NCI-H2081 (cell line): ENCODE data around the gene RHOC.
"Not testable (repeated sequence)": the region's sequence is repeated elsewhere in the genome, so short reads cannot be mapped to it uniquely, and the experiment has no call there.

Experiments
- DNase-seq, 2 experiments: peaks; one replicate each; lab custom pipeline; 2025; lab: John Stamatoyannopoulos, UW

The RHOC gene

DNA sequence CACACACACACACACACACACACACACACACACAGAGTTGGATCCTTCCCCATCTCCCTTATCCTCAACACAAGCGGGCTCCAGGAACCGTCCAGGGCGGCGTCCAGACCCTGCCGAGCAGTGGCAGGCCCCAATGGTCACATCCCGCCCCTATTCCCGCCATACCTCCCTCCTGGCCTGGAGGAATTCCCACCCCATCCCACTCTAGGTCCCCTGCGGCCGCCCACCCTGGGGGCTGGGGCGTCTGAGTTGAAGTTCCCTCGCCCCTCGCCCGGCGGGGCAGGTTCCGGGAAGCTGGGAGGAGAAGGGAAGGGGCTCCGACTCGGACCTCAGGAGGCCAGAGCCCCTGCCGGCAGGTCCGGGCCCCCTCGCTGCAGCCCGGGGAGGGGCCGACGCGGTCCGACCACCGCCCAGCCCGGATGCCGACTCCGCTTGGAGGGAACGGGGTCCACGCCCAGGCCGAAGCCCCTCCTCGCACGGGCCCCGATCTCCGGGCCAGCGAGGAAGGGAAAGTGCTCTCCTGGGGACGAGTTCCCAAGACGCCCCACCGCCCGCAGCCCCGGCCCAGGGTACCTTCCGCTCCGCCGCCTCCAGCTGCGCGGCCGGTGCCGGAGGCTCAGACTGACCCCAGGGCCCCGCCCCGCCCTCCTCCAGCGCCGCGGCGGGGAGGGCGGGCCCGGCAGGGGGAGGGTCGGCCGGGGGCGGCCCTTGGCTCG is at the start of gene RHOC:
Gene RHOC (minus strand): TSS at position 623 of the 716 bp plus-strand sequence. CDS start 3,328 bp downstream, outside the sequence.
- DNase-seq, result peak; percentile 17 to 27

DNA sequence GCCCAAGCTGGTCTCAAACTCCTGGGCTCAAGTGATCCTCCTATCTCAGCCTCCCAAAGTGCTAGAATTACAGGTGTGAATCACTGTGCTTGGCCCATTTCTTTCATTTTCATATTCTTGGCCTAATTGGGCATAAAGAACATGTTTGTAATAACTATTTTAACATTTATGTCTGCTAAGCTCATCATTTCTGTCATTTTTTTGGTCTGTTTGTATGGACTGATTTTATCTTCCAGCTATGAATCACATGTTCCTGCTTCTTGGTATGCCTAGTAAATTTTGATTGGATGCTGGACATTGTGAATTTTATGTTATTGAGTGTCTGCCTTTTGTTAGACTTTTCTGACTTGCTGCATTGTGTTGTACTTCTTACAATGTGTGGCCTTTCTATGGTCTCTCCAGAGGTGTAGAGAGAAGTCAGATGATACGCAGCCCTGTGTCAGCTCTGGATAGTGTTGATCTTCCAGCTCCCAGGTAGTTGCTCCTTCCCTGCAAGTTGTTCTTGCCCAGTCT is 47.2 kb upstream of the RHOC start:
- no peak for DNase-seq

DNA sequence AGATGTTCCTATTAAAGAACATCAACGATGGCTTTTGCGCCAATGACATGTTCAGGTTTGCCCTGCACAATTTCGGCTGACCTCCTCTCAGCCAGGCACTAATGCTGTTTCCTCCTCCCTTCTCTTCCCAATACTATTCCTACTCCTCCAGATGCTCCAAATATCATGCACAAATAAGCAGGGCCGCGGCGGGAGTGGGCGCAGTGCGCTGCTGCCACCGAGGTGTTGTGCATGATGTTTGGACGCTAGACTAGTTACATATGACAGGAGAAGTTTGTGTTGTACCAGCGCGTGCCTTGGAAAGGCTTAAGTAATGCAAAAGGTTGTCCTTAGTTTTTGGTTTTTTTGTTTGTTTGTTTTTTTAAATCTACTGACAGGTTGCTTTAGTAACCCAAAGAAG is 41.5 kb upstream of the RHOC start:
- DNase-seq, result no peak

DNA sequence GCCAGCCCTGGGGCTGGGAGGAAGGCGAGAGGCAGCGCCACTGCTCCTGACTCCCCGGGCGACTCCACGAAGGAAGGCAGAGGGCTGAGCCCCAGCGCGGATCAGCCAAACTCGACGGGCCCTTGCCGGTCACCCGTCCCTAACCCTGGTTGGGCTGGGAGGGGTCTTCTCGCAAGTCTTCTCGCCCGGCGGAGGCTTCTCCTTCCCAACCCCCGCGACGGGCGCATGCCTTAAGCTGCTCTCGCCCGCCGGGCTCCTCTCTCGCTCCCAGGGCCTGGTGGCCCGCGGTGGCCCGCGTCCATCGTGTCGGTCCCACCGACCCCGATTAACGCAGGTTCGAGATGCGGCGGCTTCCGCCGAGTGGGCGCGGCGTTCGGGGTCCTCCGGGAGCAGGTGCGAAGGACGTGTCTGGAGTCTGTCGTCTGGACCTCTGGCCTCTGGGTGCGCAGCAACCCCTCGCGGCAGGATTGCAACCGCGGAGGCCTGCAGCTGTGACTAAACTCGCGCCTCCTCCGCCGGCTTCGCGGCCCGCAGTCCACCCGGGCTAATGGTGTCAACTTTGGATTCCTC is 37.2 kb upstream of the RHOC start:
- DNase-seq, result no peak

DNA sequence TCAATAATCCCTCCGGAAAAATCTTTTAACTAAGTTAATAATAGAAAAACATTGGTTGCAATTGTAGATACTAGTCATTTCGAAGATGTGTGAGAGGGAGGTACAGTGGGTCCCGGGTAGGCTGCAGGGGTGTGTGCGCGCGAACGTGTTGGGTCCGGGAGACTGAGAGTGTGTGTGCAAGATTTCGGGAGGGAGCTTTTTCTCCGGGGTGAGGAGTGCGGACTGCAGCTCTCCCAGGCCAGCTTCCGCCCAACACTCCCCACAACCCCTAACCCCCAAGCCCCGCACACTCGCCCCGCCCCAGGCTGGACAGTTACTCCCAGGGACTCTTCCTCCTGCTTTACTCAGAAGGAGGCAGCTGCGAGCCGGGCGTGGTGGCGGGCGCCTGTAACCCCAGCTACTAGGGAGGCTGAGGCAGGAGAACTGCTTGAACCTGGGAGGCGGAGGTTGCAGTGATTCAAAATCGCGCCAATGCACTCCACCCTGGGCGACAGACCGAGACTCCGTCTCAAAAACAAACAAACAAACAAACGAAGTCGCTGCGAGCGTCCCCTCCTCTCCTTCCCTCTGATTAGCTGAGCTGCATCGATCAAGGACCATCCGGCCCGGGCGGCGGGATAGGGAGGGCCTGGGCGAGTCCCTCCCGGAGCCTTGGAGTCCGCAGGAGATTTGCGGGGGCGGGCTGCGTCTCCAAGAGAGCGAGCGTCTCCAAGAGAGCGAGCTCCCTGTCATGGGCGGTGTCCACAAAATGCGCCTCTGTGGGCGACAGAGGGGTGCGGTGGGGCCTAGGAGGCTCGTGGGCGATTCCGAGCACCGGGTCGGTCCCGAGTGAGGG is 36.5 kb upstream of the RHOC start:
- no peak for DNase-seq

DNA sequence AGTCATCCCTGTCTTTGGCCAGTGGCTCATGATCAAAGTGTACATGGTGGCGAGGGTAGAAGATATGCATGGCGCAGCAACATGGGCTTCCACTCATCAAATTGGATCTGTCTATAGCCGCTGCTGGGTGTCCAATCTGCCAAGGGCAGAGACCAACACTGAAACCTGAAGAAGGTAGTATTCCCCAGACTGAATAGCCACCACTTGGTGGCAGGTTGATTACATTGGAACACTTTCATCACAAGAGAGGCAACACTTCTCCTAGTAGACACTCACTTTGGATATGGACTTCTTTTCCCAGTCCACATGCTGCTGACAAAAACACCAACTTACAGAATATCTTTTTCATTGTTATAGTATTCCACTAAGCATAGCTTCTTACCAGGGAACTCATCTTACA is 30.6 kb upstream of the RHOC start:
- no peak for DNase-seq

DNA sequence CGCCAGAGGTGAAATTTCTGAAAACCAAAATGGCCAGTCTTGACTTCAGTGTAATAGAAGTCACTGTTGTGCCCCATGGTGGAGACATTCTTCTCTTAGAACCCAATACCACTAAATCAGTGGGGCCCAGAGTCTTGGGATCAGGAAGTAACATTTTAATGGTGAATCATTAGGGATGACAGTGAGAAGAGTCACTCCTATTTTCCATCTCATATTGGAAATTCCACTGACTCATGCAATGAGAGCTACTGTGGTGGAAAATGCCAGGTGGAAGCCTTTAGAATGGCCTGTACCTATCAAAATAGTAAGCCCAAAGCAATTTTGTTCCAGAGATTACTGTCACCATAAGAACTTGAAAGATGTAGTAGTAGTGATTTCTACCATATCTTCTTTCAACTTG is 28.8 kb upstream of the RHOC start:
- no peak for DNase-seq

DNA sequence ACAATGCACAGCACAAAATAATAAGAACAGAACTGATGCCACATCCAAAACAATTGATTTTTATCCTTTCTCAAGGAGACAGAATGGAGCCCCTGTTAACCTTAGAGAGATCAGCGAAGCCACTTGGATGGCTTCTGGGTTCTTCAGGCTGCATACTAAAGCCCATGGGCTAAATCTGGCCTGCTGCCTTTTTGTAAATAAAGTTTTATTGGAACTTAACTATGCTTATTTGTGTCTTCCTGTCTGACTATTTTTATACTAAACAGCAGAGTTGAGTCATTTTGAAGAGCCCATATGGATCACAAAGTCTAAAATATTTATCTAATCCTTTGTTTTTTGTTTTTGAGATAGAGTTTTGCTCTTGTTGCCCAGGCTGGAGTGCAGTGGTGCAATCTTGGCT is 24.5 kb upstream of the RHOC start:
- no peak for DNase-seq

DNA sequence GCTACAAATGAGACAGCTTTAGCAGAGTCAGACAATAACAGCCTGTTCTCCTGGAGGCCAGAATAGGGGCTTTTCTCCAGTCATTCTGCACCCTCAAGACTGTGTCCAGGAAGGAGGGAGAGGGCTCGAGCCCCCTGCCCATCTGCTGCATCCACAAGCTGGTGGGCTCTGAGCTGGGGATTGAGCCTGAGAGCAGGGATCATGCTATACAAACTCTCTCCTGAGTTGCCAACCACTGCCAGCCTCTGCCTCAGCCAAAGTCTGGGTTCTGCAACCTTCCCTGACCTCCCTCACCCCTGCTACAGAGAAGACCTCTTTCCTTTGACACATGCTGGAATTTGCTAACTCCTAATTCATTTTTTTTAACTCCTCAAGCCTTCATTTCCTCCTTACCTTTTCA is 23.0 kb upstream of the RHOC start:
- no peak for DNase-seq

DNA sequence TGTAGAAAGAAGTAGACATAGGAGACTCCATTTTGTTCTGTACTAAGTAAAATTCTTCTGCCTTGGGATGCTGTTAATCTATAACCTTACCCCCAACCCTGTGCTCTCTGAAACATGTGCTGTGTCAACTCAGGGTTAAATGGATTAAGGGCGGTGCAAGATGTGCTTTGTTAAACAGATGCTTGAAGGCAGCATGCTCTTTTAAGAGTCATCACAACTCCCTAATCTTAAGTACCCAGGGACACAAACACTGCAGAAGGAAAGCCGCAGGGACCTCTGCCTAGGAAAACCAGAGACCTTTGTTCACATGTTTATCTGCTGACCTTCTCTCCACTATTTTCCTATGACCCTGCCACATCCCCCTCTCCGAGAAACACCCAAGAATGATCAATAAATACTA is 22.1 kb upstream of the RHOC start:
- DNase-seq, result not testable (repeated sequence)

DNA sequence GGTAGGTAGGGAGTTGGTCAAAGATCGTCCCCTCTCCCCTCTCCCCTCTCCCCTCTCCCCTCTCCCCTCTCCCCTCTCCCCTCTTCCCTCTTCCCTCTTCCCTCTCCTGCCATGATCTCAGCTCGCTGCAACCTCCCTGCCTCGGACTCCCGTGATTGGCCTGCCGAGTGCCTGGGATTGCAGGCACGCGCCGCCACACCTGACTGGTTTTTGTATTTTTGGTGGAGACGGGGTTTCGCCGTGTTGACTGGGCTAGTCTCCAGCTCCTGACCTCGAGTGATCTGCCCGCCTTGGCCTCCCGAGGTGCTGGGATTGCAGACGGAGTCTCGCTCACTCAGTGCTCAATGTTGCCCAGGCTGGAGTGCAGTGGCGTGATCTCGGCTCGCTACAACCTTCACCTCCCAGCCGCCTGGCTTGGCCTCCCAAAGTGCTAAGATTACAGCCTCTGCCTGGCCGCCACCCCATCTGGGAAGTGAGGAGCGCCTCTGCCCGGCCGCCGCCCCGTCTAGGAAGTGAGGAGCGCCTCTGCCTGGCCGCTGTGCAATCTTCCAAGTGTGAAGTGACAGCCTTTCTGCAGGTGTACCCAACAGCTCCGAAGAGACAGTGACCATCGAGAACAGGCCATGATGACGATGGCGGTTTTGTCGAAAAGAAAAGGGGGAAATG is 21.5 kb upstream of the RHOC start:
- not testable (repeated sequence) for DNase-seq

DNA sequence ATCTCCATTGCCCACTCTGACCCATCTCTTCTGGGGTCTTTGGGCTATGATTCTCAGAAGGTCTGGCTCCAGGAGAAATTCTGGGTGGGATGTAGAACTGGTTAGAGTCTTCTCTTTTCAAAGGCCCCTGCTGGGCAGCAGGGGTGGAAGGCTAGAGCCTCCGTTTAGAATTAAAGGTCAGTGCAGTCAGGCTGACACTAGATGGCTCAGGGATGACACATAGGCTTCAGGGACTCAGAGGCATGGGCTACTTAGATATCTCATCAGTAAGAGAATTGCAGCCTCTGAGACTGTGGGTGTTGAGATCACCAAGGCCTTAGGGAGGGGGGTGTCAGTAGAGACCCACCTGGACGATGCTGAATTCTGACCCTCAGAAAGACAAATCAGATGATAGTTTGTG is 20.8 kb upstream of the RHOC start:
- no peak for DNase-seq

DNA sequence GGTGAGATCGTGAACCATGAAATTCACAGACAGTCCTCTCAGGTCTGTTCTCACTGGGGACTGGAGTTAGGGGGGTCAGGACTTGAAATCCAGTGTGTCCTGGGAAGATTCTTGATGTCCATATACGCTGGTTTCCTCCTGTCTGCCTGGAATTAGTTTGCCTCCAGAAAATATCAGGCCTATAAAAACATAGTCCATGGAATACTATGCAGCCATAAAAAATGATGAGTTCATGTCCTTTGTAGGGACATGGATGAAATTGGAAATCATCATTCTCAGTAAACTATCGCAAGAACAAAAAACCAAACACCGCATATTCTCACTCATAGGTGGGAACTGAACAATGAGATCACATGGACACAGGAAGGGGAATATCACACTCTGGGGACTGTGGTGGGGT is 17.3 kb upstream of the RHOC start:
- not testable (repeated sequence) for DNase-seq

DNA sequence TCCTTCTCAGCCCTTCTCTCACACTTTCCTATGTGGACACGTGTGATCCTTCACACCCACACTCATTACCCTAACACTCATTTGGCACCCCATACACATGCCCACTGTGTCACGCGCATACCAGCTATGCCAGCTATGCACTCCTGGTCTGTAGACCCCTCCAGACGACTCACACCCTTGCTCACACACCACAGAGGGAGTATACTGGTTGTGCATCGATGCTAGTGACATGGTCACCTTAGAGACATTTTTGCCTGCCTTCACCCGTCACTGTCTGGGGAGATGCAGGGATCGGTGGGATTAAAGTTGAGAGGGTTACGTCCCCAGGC is 16.5 kb upstream of the RHOC start:
- DNase-seq, result no peak

DNA sequence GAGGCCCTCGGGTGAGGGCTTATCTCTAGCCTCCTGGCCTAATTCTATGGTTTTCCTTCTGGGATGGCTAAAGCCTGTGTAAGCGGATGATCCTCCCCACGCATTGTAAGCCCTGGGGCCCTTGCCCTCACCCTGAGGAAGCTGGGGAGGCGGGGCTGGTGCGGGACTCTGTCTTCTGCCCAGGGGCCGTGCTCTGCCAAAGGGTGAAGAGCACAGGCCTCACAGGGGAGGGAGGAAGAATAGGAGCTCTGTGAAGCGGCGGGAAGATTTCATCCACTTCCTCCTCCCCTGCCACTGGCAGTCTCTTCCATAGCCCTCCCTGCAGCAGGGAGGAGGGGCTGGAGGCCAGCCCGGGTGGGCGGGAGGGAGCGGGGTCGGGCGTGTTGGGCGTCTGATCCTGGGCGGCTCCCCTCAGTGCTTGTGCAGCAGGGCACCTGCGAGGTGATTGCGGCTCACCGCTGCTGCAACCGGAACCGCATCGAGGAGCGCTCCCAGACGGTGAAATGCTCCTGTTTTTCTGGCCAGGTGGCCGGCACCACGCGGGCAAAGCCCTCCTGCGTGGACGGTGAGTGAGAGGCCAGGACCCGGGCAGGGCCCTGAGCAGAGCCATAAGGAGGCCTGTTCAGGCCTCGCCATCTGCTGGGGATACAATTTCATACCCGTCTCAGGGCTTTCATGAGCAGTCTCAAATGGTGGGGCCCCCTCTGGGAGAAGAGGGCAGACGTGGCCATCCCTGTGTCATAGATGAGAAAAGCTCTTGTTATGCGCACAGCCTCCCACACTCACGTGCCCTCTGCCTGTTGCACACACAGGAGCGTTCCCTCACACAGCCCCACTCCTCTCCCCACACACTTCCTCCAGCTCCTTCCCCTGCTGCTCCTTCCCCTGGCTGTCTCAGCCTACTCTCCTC is 15.9 kb upstream of the RHOC start:
- no peak for DNase-seq

DNA sequence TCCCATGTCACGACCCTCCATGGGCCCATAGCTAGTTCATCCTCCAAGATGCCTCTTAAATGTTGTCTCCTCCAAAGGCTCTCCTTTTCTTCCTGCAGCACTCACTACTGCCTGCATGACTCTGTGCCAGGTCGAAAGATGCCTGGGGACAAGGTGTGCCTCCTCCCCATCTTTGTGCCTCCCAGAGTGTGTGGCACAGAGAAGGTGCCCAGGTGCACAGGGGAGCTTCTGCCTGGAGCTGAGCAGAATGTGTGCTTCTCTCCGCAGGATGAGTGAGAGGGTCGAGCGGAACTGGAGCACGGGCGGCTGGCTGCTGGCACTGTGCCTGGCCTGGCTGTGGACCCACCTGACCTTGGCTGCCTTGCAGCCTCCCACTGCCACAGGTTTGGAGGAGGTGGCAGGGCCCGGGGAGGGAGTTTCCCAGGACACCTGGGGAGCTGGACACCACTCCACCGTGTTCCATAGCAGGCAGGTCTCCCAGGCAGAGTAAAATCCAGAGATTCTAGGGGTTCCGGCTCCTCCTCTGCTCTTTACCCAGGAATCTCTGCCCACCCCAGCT is 15.1 kb upstream of the RHOC start:
- no peak for DNase-seq

DNA sequence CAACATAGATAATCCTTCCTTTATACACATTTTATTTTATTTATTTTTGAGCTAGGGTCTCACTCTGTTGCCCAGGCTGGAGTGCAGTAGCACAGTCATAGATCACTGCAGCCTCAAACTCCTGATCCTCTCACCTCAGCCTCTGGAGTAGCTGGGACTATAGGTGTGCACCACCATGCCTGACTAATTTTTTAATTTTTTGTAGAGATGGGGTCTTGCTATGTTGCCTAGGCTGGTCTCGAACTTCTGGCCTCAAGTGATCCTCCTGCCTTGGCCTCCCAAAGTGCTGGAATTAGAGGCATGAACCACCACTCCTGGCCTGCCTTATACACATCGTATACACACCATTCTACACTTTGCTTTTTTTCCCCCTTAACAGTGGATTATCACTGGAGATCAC is 14.4 kb upstream of the RHOC start:
- not testable (repeated sequence) for DNase-seq

DNA sequence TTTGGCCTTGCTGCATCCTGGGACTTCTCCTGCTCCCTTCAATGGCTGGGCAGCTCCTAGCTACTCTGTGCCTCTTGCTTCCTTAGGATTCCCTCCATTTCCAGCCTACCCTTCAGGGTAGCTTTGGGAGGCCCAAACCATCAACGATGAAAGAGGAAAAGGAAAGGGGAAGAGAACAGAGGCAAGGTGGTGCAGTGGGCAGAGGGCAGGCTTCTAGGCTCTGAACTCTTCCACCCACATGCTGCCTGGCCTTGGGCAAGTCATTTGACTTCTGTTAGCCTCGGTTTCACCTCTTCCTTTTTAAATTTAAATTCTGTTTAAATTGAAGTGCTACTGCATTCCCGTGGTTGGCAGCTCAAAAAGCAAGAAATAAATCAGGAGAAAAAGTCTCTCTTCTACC is 13.9 kb upstream of the RHOC start:
- no peak for DNase-seq

DNA sequence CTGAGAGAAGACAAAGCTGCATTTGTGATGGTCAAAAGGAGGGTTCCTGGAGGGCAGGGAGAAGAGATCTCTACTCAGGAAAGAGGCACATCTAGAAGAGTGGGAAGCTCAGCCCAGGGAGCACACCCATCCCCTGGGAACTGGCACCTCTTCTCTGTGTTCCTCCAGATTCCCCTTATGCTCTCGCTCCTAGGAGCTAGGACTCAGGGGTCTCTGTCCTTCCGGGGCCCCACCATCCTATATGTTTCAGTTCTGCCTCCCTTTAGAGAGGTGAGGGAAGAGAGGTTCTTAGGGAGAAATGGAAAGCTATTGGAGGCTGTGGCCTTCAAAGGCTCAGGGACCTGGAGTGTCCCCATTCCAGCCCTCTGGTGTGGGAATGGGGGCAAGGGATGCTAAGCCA is 12.8 kb upstream of the RHOC start:
- DNase-seq, result no peak

DNA sequence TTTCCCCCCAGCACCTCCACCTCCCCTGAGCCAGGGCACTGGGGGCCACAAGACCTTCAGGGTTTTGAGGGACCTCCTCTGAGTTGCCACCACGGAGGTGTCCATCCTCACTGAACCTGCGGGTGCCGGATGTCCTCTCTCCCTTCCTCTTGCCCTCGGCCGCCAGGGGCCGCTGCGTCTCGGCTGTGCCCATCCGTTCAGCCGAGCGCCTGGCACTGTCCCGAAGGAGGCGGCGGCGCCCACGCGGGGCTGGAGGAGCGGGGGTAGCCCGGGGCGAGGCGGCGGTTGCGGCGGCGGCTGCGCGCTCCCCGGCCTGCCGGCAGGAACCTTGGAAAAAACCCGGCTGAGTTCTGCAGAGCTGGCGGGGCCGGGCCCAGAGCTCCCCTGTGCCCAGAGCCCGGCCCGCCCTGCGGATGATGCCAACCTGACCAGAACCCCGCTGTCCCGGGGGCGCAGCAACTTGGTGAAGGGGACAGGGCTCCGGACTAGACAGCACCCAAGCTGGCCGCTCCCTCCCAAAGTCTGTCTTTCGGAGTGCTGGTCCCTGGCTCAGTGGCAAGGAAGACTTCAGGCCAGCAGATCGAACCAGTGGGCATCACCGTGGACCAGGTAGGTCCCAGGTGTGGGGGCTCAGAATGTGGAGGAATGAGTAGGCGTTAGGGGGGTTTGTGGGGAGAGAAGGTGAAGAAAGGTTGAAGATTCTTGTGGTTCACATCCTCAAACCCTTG is 11.9 kb upstream of the RHOC start:
- DNase-seq, result peak; percentile 38 to 55
